CD8-positive, alpha-beta memory T cell (primary cell): Measurements from ENCODE around the gene RFT1. TPM values are rescaled to one million over a fixed set of nuclear protein-coding genes. Genes with fewer than 3 reads are reported as not detected.
A peak's percentile ranks its signal among the peaks of the same experiment; 100 is the strongest.

Experiments
- CTCF ChIA-PET: fragments of 350-600 bp; sonication (Branson Sonifier 250); formaldehyde crosslinking; loops from one replicate; lab custom pipeline; 2021; ENCODE audit warnings: antibody characterized with exemption; lab: Charles Lee
- POLR2A ChIA-PET: fragments of 350-600 bp; sonication (Branson Sonifier 250); formaldehyde crosslinking; loops from one replicate; lab custom pipeline; 2021; ENCODE audit warnings: antibody characterized with exemption; lab: Charles Lee
- DNase-seq, 5 donors: peaks; one replicate each; pipeline versions ENCODE4 v3.0.0 to v3.0.0-alpha.2; 2020 to 2022; ENCODE audit warnings: mixed read lengths in 1 of 5
- H3K27ac ChIP-seq: one replicate; pipeline ENCODE4 v1.7.0; 2013; ENCODE audit warnings: low read depth, mild to moderate bottlenecking, low read length, moderate library complexity
- H3K27me3 ChIP-seq: 2 replicates; pipeline ENCODE4 v1.7.0; 2013; ENCODE audit warnings: low read length, mild to moderate bottlenecking; ENCODE audit not compliant: insufficient read depth, poor library complexity, severe bottlenecking
- H3K36me3 ChIP-seq: 2 replicates; pipeline ENCODE4 v1.7.0; 2013; ENCODE audit warnings: mild to moderate bottlenecking, low read length, moderate library complexity; ENCODE audit not compliant: insufficient read depth
- H3K4me1 ChIP-seq: 2 replicates; pipeline ENCODE4 v1.7.0; 2013; ENCODE audit warnings: mild to moderate bottlenecking, low read length, moderate library complexity; ENCODE audit not compliant: insufficient read depth
- H3K4me3 ChIP-seq: 2 replicates; pipeline ENCODE4 v1.7.0; 2013; ENCODE audit warnings: mild to moderate bottlenecking, low read length
- H3K9me3 ChIP-seq: 2 replicates; pipeline ENCODE4 v1.7.0; 2013; ENCODE audit warnings: mild to moderate bottlenecking, low read length
- H3K27ac Mint-ChIP-seq, 8 donors: one replicate each; pipeline ENCODE4 v1.8.0; 2020 to 2021; ENCODE audit warnings: mixed read lengths in 8 of 8, mild to moderate bottlenecking in 6 of 8, inconsistent platforms in 3 of 8, moderate library complexity in 3 of 8
- H3K27me3 Mint-ChIP-seq, 2 donors: one replicate each; pipeline ENCODE4 v1.8.0; 2020 to 2021; ENCODE audit warnings: mixed read lengths in 2 of 2, mild to moderate bottlenecking in 1 of 2, moderate library complexity in 1 of 2
- H3K36me3 Mint-ChIP-seq, 3 donors: one replicate each; pipeline ENCODE4 v1.8.0; 2020 to 2021; ENCODE audit warnings: mixed read lengths in 3 of 3, inconsistent platforms in 1 of 3, mild to moderate bottlenecking in 1 of 3
- H3K4me1 Mint-ChIP-seq, 3 donors: one replicate each; pipeline ENCODE4 v1.8.0; 2020 to 2021; ENCODE audit warnings: mixed read lengths in 3 of 3, inconsistent platforms in 1 of 3, mild to moderate bottlenecking in 1 of 3
- H3K4me3 Mint-ChIP-seq, 7 donors: one replicate each; pipeline ENCODE4 v1.8.0; 2020 to 2021; ENCODE audit warnings: mixed read lengths in 7 of 7, mild to moderate bottlenecking in 6 of 7, moderate library complexity in 4 of 7, inconsistent platforms in 2 of 7
- H3K9me3 Mint-ChIP-seq, 5 donors: one replicate each; pipeline ENCODE4 v1.8.0; 2020 to 2022; ENCODE audit warnings: mixed read lengths in 5 of 5, mild to moderate bottlenecking in 3 of 5, moderate library complexity in 2 of 5, inconsistent platforms in 1 of 5
- polyA plus RNA-seq: library from polyadenylated mRNA; unstranded; fragments of 300-500 nt; fragmentation: Illumina TruSeq; gene quantifications from one replicate; pipeline ENCODE4 v1.2.3, GENCODE V29; 2021
- total RNA-seq, 2 experiments: library from RNA; stranded (reverse); gene quantifications; one replicate each; pipeline ENCODE4 v1.2.3, GENCODE V29; 2021

Gene RFT1
- total and polyA plus RNA-seq, 3 experiments from 2014 or later = 31.3 to 58.5 (median 52.7) TPM

DNA sequence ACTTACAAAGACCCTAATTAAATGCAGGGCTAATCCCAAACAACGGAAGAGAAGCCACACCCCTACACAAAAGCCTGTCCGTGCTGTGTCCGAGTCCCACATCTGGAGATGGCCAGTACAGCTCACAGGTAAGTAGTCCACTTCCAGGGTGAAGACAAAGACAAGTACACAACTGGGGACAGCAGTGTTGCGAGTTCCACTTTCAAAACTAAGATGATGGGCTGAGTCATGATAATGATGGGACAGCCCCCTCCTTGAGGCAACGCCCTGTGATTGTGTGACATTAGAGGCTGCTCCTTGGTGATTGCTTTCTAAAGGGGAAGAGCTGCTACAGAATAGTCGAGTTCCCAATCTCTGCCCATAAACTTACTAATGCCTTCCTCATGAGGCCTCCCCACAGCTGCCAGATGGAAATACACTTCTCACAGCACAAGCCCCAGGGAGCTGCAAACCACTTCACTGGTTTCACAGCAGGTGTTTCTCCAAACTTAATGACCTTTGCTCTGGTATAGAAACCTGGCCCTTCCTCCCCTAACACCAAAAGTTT lies 27.6 kb downstream of the RFT1 start:
- peaks cover 18% of the 10 kb centered on the region for H3K36me3 ChIP-seq
- H3K27ac ChIP-seq = no peak overlapping the region
- POLR2A ChIA-PET = no interaction called here
- H3K4me3 ChIP-seq = no peak overlapping the region
- CTCF ChIA-PET = interaction anchor here (1.1 kb wide), 2 partner anchors 9 to 93 kb away, joined by 3 read pairs; no protein-coding TSS in a partner anchor
- H3K9me3 Mint-ChIP-seq = no peaks in the 10 kb centered on the region
- H3K9me3 ChIP-seq = no peaks in the 10 kb centered on the region
- no peak for DNase-seq
- H3K36me3 Mint-ChIP-seq = peaks cover 0 to 87% (median 14%) of the 10 kb centered on the region in 3 donors
- H3K27me3 Mint-ChIP-seq = no peaks in the 10 kb centered on the region
- peaks cover 0 to 13% (median 0%) of the 10 kb centered on the region in 3 donors for H3K4me1 Mint-ChIP-seq
- peaks cover 32% of the 10 kb centered on the region for H3K4me1 ChIP-seq
- no peak overlapping the region for H3K4me3 Mint-ChIP-seq
- H3K27ac Mint-ChIP-seq = peak overlapping the region in 1 of 8 donors; percentile 52
- H3K27me3 ChIP-seq = no peaks in the 10 kb centered on the region

DNA sequence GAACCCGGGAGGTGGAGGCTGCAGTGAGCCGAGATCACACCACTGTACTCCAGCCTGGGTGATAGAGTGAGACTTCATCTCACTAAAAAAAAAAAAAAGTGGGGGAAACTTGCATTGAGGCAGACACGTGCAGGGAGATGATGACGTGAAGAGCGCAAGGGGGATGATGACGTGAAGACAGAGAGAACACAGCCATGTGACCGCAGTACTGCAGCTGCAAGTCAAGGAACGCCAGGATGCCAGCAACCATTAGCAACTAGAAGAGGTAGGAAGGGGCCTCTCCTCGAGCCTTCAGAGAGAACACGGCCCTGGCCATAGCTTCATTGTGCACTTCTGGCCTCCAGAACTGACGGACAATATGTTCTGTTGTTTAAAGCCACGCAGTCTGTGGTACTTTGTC lies 28.3 kb downstream of the RFT1 start:
- H3K36me3 ChIP-seq = peaks cover 18% of the 10 kb centered on the region
- POLR2A ChIA-PET = no interaction called here

DNA sequence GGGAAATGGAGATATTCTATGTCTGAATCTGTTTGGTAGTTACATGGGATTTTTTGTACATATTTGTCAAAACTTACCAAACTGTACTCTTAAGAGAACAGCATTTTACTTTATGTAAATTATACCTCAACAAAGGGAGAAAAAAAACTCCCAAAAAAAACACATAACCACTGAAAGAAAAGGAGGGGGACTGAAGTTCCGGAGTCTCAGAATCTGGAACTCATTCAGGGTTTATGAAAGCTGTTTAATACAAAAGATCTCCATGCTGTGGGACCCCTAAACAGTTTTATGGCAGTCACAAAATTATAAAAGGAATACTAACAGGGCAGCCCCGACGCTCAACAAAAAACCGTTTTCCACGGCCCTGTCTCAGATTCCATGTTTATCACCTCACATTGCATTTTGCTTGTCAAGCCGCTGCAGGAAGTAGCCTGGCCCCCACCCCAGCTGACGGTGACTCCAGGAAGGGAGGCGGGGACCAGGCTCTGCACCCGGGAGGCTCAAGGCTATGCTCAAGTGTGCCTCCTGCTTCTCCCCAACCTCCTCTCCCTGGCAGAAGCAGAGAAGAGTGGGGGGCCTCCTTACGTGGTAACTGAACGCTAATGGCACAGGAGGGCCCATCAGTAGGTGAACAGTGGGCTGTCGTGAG lies 29.3 kb downstream of the RFT1 start:
- Histone ChIP-seq H3K9me3 (no peaks in the 10 kb centered on the region), H3K27me3 (no peaks in the 10 kb centered on the region), H3K4me3 (no peak overlapping the region), H3K4me1 (peaks cover 32% of the 10 kb centered on the region), H3K27ac (no peak overlapping the region), H3K36me3 (peaks cover 18% of the 10 kb centered on the region)
- Mint-ChIP-seq H3K4me3 (no peak overlapping the region), H3K36me3 (peaks cover 0 to 86% (median 11%) of the 10 kb centered on the region in 3 donors), H3K27me3 (no peaks in the 10 kb centered on the region), H3K9me3 (no peaks in the 10 kb centered on the region), H3K4me1 (peaks cover 0 to 13% (median 0%) of the 10 kb centered on the region in 3 donors), H3K27ac (peak overlapping the region in 1 of 8 donors; percentile 40)
- no peak for DNase-seq
- POLR2A ChIA-PET = no interaction called here
- CTCF ChIA-PET = no interaction called here

More for the DNA sequence above, 28.3 kb downstream of the RFT1 start:
- Mint-ChIP-seq H3K36me3 (peaks cover 0 to 91% (median 13%) of the 10 kb centered on the region in 3 donors), H3K27me3 (no peaks in the 10 kb centered on the region), H3K27ac (peak overlapping the region in 2 of 8 donors; percentile 43 to 66), H3K4me1 (peaks cover 0 to 13% (median 0%) of the 10 kb centered on the region in 3 donors), H3K9me3 (no peaks in the 10 kb centered on the region), H3K4me3 (peak overlapping the region in 1 of 7 donors; percentile 66)
- Histone ChIP-seq H3K4me1 (peaks cover 32% of the 10 kb centered on the region), H3K4me3 (no peak overlapping the region), H3K9me3 (no peaks in the 10 kb centered on the region), H3K27ac (no peak overlapping the region), H3K27me3 (no peaks in the 10 kb centered on the region)
- no peak for DNase-seq
- CTCF ChIA-PET = interaction anchor here (1.1 kb wide), 2 partner anchors 8 to 94 kb away, joined by 3 read pairs; no protein-coding TSS in a partner anchor

DNA sequence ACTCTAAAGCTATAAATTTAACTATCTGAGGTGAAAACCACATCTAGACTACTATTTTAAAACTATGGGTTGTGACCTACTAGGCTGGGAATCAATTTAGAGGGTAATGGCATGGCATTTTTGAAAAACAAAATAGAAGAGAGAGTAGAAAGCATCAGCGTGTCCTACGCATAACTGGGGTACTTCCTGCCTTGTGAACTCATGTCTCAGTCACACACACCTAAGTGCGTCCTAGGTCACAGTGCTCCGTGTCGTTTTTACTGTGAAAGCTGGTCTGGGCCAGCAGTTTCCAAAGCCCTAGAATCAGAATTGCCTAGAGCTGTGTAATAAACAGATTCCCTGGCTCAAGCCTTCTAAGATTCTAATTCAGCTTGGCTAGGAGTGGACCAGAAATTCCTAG lies 32.3 kb downstream of the RFT1 start:
- Mint-ChIP-seq H3K36me3 (peaks cover 0 to 82% (median 9%) of the 10 kb centered on the region in 3 donors), H3K27ac (peak overlapping the region in 2 of 8 donors; percentile 5 to 64), H3K27me3 (no peaks in the 10 kb centered on the region), H3K4me1 (peaks cover 0 to 11% (median 0%) of the 10 kb centered on the region in 3 donors), H3K4me3 (no peak overlapping the region), H3K9me3 (no peaks in the 10 kb centered on the region)
- POLR2A ChIA-PET = interaction anchor here (0.6 kb wide), 1 partner anchor 117 kb away, joined by 4 read pairs; no protein-coding TSS in a partner anchor
- DNase-seq = no peak
- CTCF ChIA-PET = no interaction called here
- Histone ChIP-seq H3K9me3 (no peaks in the 10 kb centered on the region), H3K4me1 (peaks cover 23% of the 10 kb centered on the region), H3K36me3 (peaks cover 10% of the 10 kb centered on the region), H3K27ac (no peak overlapping the region), H3K27me3 (no peaks in the 10 kb centered on the region), H3K4me3 (no peak overlapping the region)

DNA sequence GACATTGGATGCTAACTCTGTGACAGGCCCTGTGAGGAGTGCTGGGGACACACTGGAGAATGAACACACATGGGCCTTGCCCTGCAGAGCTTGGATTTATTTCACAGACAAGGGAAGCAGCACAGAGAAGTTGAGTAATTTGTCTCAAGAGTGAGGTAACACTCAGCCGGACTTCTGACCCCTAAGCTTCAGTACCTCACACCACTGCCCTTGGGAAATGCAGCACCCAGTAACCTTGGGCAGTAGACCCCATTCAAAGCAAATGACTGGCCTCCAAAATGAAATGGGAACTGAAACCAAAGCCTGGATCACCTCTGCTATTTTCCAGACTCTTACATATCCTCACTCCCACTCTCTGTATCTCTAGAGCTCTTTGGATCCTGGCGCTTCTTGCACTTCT lies 37.3 kb downstream of the RFT1 start:
- ChIA-PET POLR2A (no interaction called here), CTCF (interaction anchor here (1.0 kb wide), 1 partner anchor 9 kb away, joined by 3 read pairs; no protein-coding TSS in a partner anchor)

DNA sequence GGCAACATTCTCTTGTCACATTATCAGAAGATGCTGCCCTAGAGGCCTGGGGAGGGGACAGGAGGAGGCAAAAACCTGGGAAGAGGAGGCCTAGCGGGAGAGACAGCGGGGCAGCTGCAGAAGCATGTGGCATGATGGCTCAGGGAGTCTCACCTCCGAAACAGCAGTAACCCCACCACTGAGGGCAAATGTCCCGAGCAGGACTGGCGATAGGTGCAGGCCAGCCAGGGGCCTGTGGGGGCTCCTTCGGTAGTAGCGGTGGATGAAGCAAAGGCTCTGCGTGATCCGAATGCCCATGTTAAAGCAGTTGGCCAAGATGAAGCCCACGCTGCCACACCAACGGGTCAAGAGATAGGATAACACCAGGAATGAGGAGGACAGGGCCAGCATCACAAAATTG lies 38.0 kb downstream of the RFT1 start:
- ChIA-PET CTCF (no interaction called here), POLR2A (no interaction called here)
- no peak overlapping the region for H3K27ac ChIP-seq
- H3K4me1 ChIP-seq = no peaks in the 10 kb centered on the region
- Mint-ChIP-seq H3K27ac (peak overlapping the region in 2 of 8 donors; percentile 14 to 58), H3K9me3 (no peaks in the 10 kb centered on the region), H3K27me3 (no peaks in the 10 kb centered on the region), H3K4me1 (peaks cover 0 to 2% (median 0%) of the 10 kb centered on the region in 3 donors), H3K36me3 (peaks cover 0 to 81% (median 2%) of the 10 kb centered on the region in 3 donors), H3K4me3 (no peak overlapping the region)
- H3K4me3 ChIP-seq = no peak overlapping the region
- H3K36me3 ChIP-seq = peaks cover 7% of the 10 kb centered on the region
- no peaks in the 10 kb centered on the region for H3K27me3 ChIP-seq
- DNase-seq = no peak
- H3K9me3 ChIP-seq = no peaks in the 10 kb centered on the region

More for the DNA sequence above, 37.3 kb downstream of the RFT1 start:
- Histone ChIP-seq H3K4me3 (no peak overlapping the region), H3K27ac (no peak overlapping the region), H3K4me1 (no peaks in the 10 kb centered on the region), H3K9me3 (no peaks in the 10 kb centered on the region), H3K36me3 (peaks cover 7% of the 10 kb centered on the region), H3K27me3 (no peaks in the 10 kb centered on the region)
- H3K9me3 Mint-ChIP-seq = no peaks in the 10 kb centered on the region
- H3K27me3 Mint-ChIP-seq = no peaks in the 10 kb centered on the region
- H3K27ac Mint-ChIP-seq = no peak overlapping the region
- H3K4me1 Mint-ChIP-seq = peaks cover 0 to 2% (median 0%) of the 10 kb centered on the region in 3 donors
- no peak overlapping the region for H3K4me3 Mint-ChIP-seq
- peaks cover 0 to 81% (median 2%) of the 10 kb centered on the region in 3 donors for H3K36me3 Mint-ChIP-seq
- DNase-seq = no peak

DNA sequence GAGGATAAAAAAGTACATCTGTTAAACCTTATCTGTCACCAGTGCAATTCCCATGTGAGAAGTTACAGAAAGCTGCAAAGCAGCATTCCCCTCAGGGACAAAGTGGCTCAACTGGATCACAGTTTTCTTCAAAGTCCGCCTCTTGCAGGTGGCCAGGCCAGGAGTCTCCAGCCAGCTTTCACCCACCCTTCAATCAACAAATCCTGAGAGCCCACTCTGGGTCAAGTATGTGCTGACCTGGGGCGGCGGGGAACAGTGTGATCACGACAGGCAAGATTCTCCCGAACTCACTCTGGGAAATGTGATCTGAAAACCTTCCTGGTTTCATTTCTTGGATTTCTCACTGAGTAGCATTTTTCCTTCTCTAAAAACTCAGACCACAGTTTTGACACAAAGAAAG lies 39.2 kb downstream of the RFT1 start:
- DNase-seq = no peak
- Histone ChIP-seq H3K4me1 (no peaks in the 10 kb centered on the region), H3K27ac (no peak overlapping the region), H3K36me3 (peaks cover 7% of the 10 kb centered on the region), H3K27me3 (no peaks in the 10 kb centered on the region), H3K4me3 (no peak overlapping the region), H3K9me3 (no peaks in the 10 kb centered on the region)
- CTCF ChIA-PET = no interaction called here
- H3K9me3 Mint-ChIP-seq = no peaks in the 10 kb centered on the region
- no peak overlapping the region for H3K27ac Mint-ChIP-seq
- POLR2A ChIA-PET = no interaction called here
- no peaks in the 10 kb centered on the region for H3K27me3 Mint-ChIP-seq
- peaks cover 0 to 2% (median 0%) of the 10 kb centered on the region in 3 donors for H3K4me1 Mint-ChIP-seq
- H3K4me3 Mint-ChIP-seq = no peak overlapping the region
- peaks cover 0 to 81% (median 2%) of the 10 kb centered on the region in 3 donors for H3K36me3 Mint-ChIP-seq

DNA sequence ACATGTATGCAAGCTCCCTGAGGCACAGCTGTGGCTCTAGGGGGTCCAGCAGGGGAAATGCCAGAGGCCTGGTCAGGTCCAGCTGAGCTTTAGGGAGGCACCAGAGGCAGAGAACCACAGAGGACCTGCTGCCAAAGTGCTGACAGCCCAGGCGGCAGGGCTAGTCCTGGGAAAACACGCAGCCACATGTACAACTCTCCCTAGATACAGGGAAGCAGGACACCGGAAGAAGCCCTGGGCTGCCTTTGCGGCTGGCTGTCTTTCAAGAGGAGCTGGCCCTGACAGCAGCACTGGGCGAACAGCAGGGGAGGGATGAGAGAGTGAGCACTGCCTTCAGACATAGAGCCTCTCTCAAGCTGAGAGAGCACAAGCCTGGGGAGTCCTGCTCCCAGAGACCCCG lies 40.7 kb downstream of the RFT1 start:
- H3K4me3 ChIP-seq = no peak overlapping the region
- H3K36me3 ChIP-seq = peaks cover 7% of the 10 kb centered on the region
- Mint-ChIP-seq H3K4me1 (peaks cover 0 to 2% (median 0%) of the 10 kb centered on the region in 3 donors), H3K36me3 (peaks cover 0 to 79% (median 2%) of the 10 kb centered on the region in 3 donors), H3K9me3 (no peaks in the 10 kb centered on the region), H3K27me3 (no peaks in the 10 kb centered on the region), H3K4me3 (no peak overlapping the region), H3K27ac (peak overlapping the region in 1 of 8 donors; percentile 57)
- H3K27me3 ChIP-seq = no peaks in the 10 kb centered on the region
- no peak for DNase-seq
- H3K27ac ChIP-seq = no peak overlapping the region
- no peaks in the 10 kb centered on the region for H3K9me3 ChIP-seq
- CTCF ChIA-PET = no interaction called here
- H3K4me1 ChIP-seq = no peaks in the 10 kb centered on the region
- POLR2A ChIA-PET = no interaction called here
